NCI-H1436 treated with DMSO at 0.1 percent for 48 hours (cell line): ENCODE results near the gene CDH19.
A peak's percentile ranks its signal among the peaks of the same experiment; 100 is the strongest.
"Not testable (repeated sequence)": the region's sequence is repeated elsewhere in the genome, so short reads cannot be mapped to it uniquely, and the experiment has no call there.

ENCODE experiments used
- DNase-seq: peaks from one replicate; lab custom pipeline; 2025; lab: John Stamatoyannopoulos, UW

Gene CDH19

DNA sequence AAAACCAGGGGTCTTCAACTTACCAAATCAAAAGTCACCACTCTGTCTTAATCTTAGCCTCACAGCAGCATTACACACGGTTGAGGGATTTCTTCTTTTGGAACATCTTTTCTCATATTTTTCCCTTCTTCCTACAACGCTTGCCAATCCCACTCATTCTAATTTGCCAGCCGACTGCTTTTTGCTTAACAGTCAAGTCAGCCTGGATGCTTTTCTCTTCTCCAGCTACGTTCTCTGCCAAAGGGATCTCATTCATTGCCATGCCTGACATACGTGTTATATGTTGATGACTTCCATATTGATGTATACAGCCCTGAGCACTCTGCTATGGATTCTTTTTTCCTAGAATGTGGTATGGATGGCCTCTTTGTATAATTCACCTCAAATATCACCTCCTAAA, 37.3 kb downstream of the CDH19 start:
- DNase-seq, result no peak

DNA sequence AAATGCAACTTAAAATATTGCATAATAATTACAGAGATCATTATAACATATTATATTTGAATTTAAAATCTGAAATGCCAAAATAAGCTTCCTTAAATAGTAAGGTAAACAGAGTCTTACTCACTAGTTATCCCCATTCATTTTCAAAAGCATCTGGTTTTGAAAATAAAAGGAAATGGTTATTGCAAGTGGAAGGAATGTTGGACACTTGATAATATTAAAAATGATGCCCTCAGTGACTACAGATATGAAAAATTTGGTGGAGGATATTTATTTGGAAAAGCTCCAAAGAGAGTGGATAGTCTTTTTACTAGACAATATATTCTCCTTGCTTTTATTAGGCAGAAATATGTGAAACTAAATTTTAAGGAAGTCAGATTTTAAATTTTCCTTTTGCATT, 39.7 kb downstream of the CDH19 start:
- DNase-seq, result no peak

DNA sequence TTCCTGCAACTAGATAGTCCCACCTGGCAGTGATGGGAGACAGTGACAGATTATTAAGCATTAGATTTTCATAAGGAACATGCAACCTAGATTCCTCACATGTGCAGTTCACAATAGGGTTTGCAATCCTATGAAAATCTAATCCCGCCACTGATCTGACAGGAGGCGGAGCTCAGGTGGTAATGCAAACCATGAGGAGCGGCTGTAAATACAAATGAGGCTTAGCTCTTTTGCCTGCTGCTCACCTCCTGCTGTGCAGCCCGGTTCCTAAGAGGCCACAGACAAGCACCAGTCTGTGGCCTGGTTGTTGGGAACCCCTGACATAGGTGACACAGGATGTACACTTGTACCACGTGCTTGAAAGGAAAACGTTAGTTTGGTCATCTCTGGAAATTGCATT, 41.6 kb downstream of the CDH19 start:
- no peak for DNase-seq

DNA sequence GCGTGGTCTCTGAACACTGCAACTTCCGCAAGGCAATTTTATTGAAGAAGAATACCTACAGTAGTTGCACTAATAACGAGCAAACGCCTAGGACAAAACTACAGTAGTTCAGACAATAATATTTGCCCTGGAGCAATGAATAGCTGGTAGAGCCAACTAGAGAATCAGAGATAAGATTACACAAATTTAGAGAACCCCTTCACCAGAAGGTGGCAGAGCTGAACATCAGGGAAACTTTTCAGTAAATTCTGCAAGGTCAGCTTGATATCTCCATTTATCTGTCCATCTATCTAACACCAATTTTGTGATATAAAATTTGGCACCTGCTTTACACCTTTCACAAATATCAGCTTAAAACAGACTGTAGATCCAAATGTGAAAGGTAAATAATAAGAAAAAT, 43.8 kb downstream of the CDH19 start:
- DNase-seq, result peak; percentile 21

DNA sequence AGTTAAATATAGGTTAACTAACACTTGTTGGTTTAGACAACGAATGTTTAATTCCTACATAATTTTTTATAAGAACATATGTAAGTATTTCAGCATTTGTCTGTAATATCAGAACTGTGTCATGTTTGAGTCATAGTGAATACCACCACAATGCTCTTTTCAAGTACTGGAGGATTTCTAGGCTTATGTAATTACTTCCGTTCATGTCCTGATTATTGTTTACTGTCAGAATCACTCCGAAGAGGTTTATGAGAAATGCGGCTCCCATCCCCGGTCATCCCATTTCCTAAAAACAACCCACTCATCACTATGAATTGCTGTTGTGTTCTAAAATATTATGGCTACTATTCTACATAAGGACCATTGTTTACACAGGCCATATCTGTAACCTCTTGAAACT, 45.1 kb downstream of the CDH19 start:
- no peak for DNase-seq

DNA sequence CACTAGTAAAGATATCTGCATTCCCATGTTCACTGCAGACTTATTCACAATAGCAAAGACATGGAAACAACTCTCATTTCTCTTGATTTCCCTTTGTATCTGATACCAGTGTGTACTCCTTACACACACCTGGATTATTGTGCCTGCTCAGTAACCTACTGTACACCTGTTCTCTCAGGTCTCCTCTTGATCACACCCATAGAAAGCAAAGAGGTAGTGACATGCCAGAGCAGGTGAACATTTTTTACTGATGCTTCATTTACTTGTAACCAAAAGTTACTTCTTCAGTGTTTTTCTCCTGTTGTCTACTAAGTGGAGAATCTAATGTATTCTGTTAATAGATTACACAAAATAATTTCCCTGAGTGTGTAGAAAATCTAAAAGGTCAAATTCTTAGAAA, 46.8 kb downstream of the CDH19 start:
- no peak for DNase-seq

DNA sequence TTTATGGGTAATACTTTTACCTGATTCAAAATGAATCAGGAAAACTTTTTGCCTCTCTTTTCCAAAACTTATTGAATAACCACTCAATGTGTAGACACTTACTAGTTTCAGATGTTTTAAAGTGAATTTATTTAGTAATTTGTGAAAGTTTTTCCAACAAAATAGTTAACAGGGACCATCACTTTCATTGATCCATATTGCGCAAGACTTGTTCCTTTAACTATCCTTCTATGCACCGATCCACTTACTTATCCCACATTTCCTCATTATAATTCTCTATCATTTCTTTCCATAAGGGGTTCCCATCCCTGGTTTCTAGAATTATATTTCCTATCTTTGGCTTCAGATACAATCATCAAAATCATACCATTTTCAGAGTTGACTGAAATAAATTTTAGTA, 48.3 kb downstream of the CDH19 start:
- DNase-seq, result no peak

DNA sequence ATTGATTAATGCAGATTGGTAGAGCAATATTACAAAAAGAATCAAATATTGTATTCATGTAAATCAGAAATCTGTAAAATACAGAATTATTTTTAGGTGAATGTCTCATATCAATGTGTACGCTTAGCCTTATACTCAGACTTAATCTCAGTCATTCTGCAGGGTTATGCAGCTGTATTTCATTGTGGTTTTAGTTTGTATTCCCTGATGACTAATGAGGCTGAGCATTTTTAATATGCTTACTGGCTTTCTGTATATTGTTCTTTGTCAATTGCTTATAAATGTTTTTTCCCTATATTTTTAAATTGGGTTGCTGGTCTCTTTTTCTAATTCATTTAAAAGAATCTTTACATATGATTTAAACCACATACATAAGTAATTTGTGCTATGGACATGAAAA, 50.1 kb downstream of the CDH19 start:
- no peak for DNase-seq

DNA sequence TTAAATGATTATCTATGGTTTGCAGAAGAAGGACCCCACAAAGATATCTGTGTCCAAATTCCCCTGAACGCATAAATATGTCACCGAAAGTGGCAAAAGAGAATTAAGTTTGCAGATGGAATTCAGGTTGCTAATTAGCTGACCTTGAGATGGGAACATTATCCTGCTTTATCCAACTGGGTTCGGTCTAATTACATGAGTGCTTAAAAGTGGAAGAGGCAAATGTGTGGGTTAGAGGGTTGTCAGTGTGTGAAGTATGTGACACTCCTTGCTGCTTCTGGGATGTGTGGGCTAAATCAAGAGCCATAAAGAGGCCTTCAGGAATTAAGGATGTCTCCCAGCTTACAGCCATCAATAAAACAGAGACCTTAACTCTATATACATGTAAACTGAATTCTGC, 53.5 kb downstream of the CDH19 start:
- DNase-seq, result no peak

DNA sequence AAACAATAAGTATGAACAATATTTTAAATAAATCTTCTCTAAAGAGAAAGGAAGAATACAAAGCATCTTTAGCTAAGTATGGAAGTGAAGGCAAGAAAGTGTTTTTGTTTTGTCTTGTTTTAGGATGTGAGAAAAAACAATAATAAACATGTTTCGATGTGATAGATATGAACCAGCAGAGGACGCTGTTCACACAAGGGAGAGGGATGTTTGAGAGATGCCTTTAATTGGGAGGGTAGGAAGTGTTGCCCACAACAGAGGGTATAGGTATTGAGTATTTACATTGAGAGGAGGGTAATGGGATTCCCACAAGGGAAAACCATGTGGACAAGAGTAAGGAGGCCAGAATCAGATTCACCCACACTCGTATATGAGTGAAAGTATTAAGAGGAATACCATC, 55.1 kb downstream of the CDH19 start:
- DNase-seq, result no peak

DNA sequence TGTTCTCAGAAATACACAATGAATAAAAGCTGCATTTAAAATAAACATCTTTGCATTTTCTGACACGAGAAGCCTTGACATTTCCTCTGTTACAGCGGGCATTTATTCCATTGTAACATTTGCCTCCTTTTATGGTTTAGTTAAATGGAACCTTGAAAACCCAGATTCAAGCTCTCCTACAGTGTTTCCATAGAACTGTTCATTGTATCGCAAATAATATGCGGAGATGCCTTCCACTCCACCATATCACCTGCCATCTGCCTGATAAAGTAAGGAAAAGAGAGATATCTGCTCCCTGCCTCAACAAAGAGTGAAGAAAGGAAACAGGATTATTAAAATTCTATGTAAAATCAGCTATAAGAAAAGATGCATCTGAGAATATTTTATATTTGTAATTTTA, 69.8 kb downstream of the CDH19 start:
- no peak for DNase-seq

DNA sequence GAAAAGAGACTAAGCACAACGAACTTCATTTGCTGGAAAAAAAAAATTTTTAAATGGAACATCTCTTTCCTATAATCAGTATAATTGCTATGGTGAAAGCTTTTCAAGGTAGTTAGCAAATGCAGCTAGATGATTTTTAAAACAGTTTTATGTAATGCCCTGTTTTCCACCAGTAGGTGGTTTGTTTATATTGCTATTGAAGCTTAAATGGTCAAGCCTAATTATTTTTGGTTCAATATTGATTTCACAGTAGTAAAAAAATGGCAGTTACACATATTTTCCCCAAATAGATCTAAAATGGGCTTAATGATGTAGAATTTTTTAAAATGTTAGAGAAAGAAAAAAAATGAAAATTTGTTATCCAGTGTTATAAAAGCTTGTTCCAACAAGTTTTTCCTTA, 70.2 kb downstream of the CDH19 start:
- DNase-seq, result peak; percentile 40

DNA sequence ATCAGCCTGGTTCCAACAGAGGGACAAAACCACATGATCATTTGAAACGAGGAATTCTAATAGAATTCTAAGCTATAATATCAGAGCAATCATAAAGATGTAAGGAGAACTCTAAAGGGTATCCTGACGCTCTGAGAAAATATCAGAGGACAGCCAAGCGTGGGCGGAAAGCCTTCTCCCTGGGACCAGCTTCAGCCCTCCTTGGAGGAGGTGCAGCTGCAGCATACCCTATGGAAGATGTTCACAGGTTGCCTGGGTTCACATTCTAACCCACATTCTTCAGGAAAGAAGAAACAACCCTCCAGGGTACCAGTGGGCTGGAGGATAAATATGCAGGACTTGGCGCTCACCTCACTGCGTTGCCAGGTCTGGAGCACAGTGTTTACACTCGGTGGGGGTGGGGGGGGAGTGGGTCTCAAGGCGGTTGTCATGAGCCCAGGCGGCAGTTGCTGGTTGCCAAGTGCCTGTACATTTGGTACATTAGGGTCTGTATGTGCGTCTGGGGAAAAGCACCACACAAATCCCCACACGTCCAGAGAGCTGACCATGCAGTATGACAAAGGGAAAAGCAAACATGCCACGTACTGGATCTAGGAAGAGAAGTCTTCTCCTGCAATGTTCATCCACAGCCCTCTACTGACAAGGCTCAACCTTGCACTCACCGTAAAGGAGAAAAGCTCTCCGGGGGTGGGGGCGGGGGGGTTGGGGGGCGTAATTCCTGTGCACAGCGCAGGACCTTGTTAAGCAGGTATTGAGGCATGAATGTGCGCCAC, 80.5 kb downstream of the CDH19 start:
- DNase-seq, result no peak

DNA sequence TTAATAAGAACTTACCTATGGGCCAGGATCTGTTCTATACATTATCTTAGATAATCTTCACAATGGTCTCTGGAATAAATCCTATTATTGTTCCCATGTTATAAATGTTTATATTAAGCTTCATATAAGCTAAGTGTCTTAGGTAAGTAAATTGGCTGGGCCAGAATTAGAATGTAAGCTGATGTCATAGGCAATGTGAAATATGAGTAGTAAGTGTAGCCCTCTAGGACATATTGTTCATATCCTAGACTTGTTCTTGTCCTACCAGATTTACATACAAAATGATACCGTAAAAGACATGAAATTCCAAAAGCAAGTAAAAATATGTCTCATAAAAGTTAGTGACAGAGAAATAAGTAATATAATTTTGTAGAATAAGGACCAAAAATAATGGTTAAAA, 89.9 kb downstream of the CDH19 start:
- no peak for DNase-seq

DNA sequence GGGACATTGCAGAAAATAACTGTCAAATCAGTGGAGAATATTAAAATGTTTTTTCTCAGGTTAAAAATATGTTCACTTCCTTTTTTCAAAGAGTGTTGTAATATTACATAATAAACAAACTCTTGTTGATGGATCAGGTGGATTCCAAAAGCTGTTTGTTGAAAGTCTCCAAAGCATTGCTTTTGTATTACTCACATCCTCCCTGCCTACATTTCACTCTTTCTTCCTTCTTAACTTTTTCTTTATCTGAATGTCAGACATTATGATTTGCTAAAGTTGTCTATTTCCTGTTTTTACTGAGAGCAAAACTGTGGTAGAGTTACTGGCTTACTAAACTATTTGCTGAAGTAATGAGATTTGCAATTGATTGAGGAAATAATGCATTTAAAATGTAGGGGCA, 92.1 kb downstream of the CDH19 start:
- DNase-seq, result no peak

DNA sequence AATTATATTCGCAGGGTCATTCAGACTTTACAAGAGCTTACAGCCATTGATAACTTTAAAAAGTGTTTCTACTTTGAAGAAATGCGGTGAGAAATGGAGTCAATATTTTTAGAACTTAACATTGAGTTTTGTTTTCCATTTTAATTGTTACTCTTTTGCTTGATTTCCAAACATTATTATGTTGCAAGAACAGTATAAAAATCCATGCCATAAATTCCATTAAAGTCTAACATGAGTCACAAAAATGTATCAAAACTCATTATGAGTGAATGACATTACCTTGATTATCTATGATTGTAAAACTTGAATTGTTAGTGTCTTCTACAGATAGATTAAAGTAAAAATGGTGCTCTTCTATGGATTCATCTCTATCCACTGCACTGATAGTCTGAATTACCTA, 92.6 kb downstream of the CDH19 start:
- no peak for DNase-seq

DNA sequence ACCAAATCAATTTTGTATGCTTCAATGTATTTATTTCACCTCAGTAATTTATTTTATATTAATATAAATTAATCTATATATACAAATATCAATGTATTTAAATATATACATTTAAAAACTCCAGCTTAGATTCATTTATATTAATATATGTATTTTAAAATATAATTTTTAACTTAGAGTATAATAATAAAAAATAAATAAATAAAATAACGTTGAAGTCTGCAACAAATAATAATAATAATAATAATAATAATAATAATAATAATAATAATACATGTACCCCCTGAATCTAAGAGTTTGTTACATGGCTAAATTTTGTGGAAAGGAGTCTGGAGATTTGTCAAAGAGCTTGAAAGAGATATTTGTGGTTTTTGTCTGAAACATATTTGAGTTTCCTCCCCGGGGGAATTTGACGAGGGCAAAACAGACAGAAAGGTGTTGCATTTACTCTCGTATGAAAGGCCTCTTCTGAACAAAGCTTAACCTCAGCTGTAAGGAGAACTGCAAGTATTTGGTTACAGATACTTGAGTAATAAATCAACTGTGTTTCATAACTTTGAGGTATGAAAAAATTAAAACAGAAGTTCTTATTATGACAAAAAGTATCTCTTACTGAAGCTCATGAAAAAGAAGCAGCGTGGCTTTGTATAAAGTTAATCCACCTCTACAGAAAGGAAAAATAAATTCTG, 93.4 kb downstream of the CDH19 start:
- no peak for DNase-seq

DNA sequence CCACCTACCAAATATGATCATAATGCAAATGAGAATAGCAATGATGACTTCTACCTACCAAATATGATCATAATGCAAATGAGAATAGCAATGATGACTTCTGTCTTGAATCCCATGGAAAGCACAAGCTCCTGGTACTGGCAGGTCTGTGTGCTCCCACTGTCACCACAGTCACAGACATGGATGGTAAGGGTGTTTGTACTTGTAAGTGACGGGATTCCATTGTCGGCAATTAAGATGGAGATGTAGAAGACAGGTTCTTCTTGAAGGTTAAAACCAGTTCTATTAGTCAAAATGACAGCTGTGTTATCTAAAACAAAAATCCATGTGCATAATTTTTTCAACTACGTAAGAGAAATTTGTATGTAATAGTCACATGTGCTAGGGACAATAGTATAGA, 95.0 kb downstream of the CDH19 start:
- no peak for DNase-seq

DNA sequence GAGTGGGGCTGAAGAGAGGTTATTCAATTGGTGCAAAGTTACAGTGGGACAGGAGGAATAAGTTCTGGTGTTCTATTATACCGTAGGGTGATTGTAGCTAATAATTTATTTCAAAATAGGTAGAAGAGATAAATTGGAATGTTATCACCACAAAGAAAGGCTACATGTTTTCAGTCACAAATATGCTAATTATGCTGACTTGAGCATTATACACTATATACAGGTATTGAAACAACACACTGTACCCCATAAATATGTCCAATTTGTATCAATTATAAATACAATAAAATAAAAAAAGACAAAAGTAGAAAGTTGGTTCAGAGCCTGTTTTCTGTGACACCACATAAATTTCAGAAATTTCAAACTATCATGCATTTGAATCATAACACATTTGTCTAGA, 97.7 kb downstream of the CDH19 start:
- DNase-seq, result no peak

DNA sequence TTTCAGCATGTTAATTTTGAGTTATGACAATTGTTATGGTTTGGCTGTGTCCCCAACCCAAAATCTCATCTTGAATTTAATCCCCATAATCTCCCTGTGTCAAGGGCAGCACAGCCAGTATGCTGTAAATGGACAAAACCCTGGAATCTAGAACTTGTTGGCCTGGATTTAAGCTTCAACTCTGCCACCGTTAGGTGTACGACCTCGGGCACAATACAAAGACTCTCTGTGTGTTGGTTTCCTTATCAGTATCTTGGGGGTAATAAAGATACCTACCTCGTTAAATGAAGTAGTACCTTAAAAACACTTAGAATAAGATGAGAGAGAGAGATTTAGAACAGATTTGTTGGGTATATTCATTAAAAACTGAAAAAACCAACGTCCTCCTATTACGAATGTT, 106.5 kb downstream of the CDH19 start:
- DNase-seq, result no peak

DNA sequence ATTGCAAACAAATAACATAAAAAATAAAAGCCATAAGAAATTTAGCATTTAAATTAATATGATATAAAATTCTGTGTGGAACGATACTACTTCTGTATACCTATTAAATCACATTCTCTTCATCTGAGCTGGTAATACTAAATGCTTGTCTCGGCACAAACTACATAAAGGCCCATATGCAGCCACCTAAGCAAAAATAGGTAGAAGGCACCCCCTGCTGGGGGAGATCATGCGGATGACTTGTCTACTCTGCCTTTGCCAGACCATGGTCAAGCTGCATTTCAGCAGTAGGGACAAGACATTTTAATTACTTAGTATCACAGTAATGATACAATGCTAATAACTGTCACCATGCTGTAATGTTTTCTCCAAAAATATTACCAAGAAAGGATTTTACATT, 108.0 kb downstream of the CDH19 start:
- peak; percentile 29 for DNase-seq

DNA sequence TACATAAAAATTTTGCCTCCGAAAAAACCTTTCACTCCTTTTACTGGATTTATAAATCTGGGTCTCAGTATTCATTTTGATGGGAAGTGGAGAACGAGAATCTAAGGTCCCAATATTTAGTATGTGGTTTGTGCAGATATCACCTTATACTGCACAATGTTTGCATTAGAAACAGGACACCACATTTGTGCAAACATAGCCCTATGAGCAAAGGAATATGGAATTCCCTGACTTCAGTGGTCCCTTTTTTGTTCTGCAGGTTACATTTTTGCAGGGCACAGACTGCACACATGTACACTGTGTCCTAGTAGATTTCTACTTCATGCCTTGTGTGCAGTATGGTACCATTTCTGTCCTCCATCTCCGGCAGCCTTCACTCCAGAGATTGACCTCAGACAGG, 130.0 kb downstream of the CDH19 start:
- DNase-seq, result no peak

DNA sequence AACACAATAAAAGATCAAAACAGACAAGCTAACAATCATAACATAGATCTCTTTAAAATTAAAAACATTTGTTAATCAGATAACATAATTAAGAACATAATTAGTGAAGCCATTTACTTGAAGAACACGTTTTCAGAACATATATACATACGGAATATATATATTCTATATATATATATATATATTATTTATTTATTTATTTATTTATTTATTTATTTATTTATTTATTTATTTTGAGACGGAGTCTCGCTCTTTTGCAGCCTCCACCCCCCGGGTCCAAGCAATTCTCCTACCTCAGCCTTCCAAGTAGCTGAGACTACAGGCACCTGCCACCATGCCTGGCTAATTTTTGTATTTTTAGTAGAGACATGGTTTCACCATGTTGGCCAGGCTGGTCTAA, 137.7 kb downstream of the CDH19 start:
- DNase-seq, result not testable (repeated sequence)

DNA sequence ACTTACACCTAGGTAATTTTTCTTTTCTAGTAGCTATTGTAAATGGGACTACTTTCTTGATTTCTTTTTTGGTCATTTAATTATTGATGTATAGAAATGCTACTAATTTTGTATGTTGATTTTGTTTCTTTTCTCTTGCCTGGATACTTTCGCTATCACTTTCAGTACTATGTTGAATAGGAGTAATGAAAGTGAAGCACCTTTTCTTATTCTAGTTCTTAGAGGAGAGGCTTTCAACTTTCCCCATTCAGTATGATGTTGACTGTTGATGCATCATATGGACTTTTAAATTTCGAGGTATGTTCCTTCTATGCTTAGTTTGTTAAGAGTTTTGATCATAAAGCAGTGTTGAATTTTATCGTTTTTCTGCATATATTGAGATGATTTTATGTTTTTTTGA, 142.5 kb downstream of the CDH19 start:
- no peak for DNase-seq
